Right atrium auricular region (tissue), 2 donors: ENCODE measurements around the gene BTBD17. TPM values are rescaled to one million over a fixed set of nuclear protein-coding genes. Genes with fewer than 3 reads are reported as not detected.

ENCODE experiments used
- DNase-seq: peaks from one replicate; pipeline ENCODE4 v3.0.0-alpha.2; 2019; ENCODE audit warnings: low spot score
- H3K27ac ChIP-seq, 2 donors: fragments of 200-600 bp; sonication (generic); 1 replicate in 1 of 2; 2 replicates in 1 of 2; pipeline ENCODE4 v1.5.1; 2016 to 2019
- H3K27me3 ChIP-seq, 2 donors: fragments of 200-600 bp; sonication (generic); one replicate each; pipeline versions ENCODE4 v1.5.1 to v1.6.0; 2017 to 2019
- H3K36me3 ChIP-seq: fragments of 200-600 bp; sonication (generic); one replicate; pipeline ENCODE4 v1.5.1; 2016
- H3K4me1 ChIP-seq, 2 donors: fragments of 200-600 bp; sonication (generic); one replicate each; pipeline versions ENCODE4 v1.5.1 to v1.6.0; 2017 to 2019
- H3K4me3 ChIP-seq, 2 donors: fragments of 200-600 bp; sonication (generic); 1 replicate in 1 of 2; 2 replicates in 1 of 2; pipeline ENCODE4 v1.5.1; 2017 to 2019; ENCODE audit warnings: mild to moderate bottlenecking in 1 of 2, moderate library complexity in 1 of 2
- H3K9me3 ChIP-seq, 2 donors: fragments of 200-600 bp; sonication (generic); one replicate each; pipeline ENCODE4 v1.5.1; 2019
- total RNA-seq, 2 donors: library from RNA; depleted of rRNA; stranded (reverse); fragments of >200 nt; gene quantifications; one replicate each; pipeline ENCODE4 v1.1.0, GENCODE V29; 2016
- TF ChIP-seq, protein P1 (sequence below), 2 donors: fragments of 200-600 bp; sonication (generic); IDR thresholded peaks; one replicate each; pipeline ENCODE4 v1.5.1; 2019; ENCODE audit warnings: antibody characterized with exemption in 2 of 2

Gene BTBD17
- total RNA-seq, 2 donors from 2014 or later = not detected

DNA sequence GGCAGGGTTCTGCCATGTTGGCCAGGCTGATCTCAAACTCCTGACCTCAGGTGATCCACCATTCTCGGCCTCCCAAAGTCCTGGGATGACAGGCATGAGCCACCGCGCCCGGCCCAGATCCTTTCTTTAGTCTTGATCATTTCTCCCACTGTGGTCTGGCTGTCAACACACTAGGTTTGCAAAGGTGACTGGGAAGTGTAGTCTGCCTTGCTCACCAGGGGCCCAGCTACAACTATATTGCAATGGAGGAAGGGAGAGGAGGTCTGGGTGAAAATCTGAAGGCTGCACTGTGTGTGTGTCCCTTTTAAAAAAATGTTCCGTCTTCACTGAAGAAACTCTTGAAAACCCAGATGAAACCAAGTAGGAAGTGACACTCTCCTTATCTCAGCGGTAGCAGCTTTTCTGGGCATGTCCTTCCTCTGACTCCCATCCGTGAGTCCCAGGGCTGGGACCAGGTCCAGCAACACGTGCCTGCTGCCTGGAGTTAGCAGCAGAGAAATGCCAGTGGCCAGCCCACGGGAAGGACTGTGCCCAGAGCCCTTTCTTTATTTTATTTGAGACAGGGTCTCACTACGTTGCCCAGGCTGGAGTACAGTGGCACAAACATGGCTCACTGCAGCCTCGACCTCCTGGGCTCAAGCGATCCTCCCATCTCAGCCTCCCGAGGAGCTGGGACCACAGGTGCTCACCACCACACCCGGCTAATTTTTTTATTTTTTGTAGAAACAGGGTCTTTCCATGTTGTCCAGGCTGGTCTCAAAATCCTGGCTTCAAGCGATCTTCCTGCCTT is 53.5 kb downstream of the BTBD17 start:
- Histone ChIP-seq H3K4me3 (no peak overlapping the region), H3K4me1 (peaks cover 0 to 5% of the 10 kb centered on the region in 2 donors), H3K27ac (peak overlapping the region; percentile 53 to 65), H3K36me3 (no peaks in the 10 kb centered on the region), H3K27me3 (no peaks in the 10 kb centered on the region), H3K9me3 (no peaks in the 10 kb centered on the region)
- TF ChIP-seq, protein P1, sequence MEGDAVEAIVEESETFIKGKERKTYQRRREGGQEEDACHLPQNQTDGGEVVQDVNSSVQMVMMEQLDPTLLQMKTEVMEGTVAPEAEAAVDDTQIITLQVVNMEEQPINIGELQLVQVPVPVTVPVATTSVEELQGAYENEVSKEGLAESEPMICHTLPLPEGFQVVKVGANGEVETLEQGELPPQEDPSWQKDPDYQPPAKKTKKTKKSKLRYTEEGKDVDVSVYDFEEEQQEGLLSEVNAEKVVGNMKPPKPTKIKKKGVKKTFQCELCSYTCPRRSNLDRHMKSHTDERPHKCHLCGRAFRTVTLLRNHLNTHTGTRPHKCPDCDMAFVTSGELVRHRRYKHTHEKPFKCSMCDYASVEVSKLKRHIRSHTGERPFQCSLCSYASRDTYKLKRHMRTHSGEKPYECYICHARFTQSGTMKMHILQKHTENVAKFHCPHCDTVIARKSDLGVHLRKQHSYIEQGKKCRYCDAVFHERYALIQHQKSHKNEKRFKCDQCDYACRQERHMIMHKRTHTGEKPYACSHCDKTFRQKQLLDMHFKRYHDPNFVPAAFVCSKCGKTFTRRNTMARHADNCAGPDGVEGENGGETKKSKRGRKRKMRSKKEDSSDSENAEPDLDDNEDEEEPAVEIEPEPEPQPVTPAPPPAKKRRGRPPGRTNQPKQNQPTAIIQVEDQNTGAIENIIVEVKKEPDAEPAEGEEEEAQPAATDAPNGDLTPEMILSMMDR (IDR thresholded peaks at IDR 0.05) = no peak
- no peak for DNase-seq

Other genes starting within 250 kb of the BTBD17 start
- 100 to 1,000 TPM; 212 to 310 TPM for gene RPL38, start 158.2 kb downstream of the BTBD17 start, total RNA-seq
- gene TTYH2, start 148.3 kb downstream of the BTBD17 start, total RNA-seq = 10 to 100 TPM; 18.2 to 26.0 TPM
- gene DNAI2, start 87.6 kb downstream of the BTBD17 start, total RNA-seq = not detected
- gene KIF19, start 35.6 kb downstream of the BTBD17 start, total RNA-seq = under 1 TPM in 1 of 2 donors, not detected in 1; 0.30 TPM
- not detected for gene GPR142, start 5.6 kb upstream of the BTBD17 start, total RNA-seq
- gene GPRC5C, start 70.2 kb upstream of the BTBD17 start, total RNA-seq = 10 to 100 TPM; 39.0 to 48.0 TPM
- 1 to 10 TPM; 2.0 to 7.8 TPM for gene CD300A, start 104.8 kb upstream of the BTBD17 start, total RNA-seq
- under 1 TPM in 1 of 2 donors, not detected in 1; 0.31 TPM for gene CD300LB, start 169.6 kb upstream of the BTBD17 start, total RNA-seq
- gene CD300C, start 184.2 kb upstream of the BTBD17 start, total RNA-seq = under 1 TPM in 1 of 2 donors, not detected in 1; 0.98 TPM
- gene CD300H, start 205.6 kb upstream of the BTBD17 start, total RNA-seq = not detected
- not detected for gene CD300LD, start 230.4 kb upstream of the BTBD17 start, total RNA-seq